HCT116 (cell line): ENCODE data around the gene SND1. TPM values are rescaled to one million over a fixed set of nuclear protein-coding genes. Genes with fewer than 3 reads are reported as not detected.

Experiments
- ATAC-seq: fragments of 200-7000 bp; cut with Tn5 transposase; 2 replicates; pipeline ENCODE4 v1.9.1; 2020; ENCODE audit warnings: mild to moderate bottlenecking, moderate library complexity
- BruUV-seq: library from RNA; stranded (reverse); fragments of 400-500 nt; replicated peaks from 2 replicates; lab custom pipeline; 2021; lab: Mats Ljungman, UMichigan
- CTCF ChIA-PET: fragments of 300-600 bp; sonication (Branson Sonifier 250); formaldehyde crosslinking; loops from one replicate; lab custom pipeline; 2021; ENCODE audit warnings: antibody characterized with exemption; lab: Charles Lee
- POLR2A ChIA-PET: fragments of 300-600, 350-600 bp; sonication (Branson Sonifier 250); formaldehyde crosslinking; loops from one replicate; lab custom pipeline; 2021; ENCODE audit warnings: antibody characterized with exemption; lab: Charles Lee
- RAD21 ChIA-PET, 2 experiments: fragments of 300-600 bp; sonication (Branson Sonifier 250); formaldehyde crosslinking; loops; one replicate each; lab custom pipeline; 2023; ENCODE audit warnings: low total read pairs in 2 of 2; ENCODE audit not compliant: uncharacterized antibody in 2 of 2, unreplicated experiment in 2 of 2, low non-redundant PET in 1 of 2; lab: Charles Lee
- DNase-seq: peaks from one replicate; pipeline ENCODE4 v3.0.0-alpha.2; 2010; ENCODE audit warnings: low read depth, low spot score
- H2AFZ ChIP-seq: fragments of 200-600 bp; shearing (Covaris generic), sonication (generic); 2 replicates; pipeline ENCODE4 v1.6.1; 2017; ENCODE audit warnings: low read depth, mixed run types, mixed read lengths, antibody characterized with exemption, low read length; ENCODE audit not compliant: poor library complexity, severe bottlenecking
- H3K27ac ChIP-seq: 2 replicates; pipeline ENCODE4 v1.5.1; 2012; ENCODE audit warnings: low read depth, low read length
- H3K27me3 ChIP-seq: fragments of 200-600 bp; sonication (generic); 2 replicates; pipeline ENCODE4 v1.6.1; 2016; ENCODE audit warnings: mixed run types, low read length, mixed read lengths; ENCODE audit not compliant: insufficient read depth
- H3K36me3 ChIP-seq, 2 experiments: fragments of 200-500 bp in 1 of 2; fragments of 200-600 bp in 1 of 2; sonication (Bioruptor generic) in 1 of 2; sonication (generic) in 1 of 2; 2 replicates each; pipeline versions ENCODE4 v1.5.1 to v1.6.1; 2014 to 2016; ENCODE audit warnings: low read length in 2 of 2, inconsistent platforms in 1 of 2, mixed read lengths in 1 of 2, mixed run types in 1 of 2; ENCODE audit not compliant: insufficient read depth in 2 of 2, control insufficient read depth in 1 of 2
- H3K4me1 ChIP-seq, 2 experiments: fragments of 200-600 bp in 1 of 2; sonication (generic) in 1 of 2; 2 replicates each; pipeline versions ENCODE4 v1.5.1 to v1.6.1; 2012 to 2017; ENCODE audit warnings: low read length in 2 of 2, inconsistent platforms in 1 of 2, mild to moderate bottlenecking in 1 of 2, mixed read lengths in 1 of 2, mixed run types in 1 of 2, moderate library complexity in 1 of 2; ENCODE audit not compliant: insufficient read depth in 2 of 2, control insufficient read depth in 1 of 2
- H3K4me2 ChIP-seq: fragments of 200-600 bp; sonication (generic); 2 replicates; pipeline ENCODE4 v1.6.1; 2017; ENCODE audit warnings: mixed run types, low read length, mixed read lengths
- H3K4me3 ChIP-seq, 2 experiments: fragments of 200-600 bp in 1 of 2; sonication (generic) in 1 of 2; replicated peaks in 1 of 2; 2 replicates each; pipeline ENCODE4 v1.5.1; 2011 to 2016; ENCODE audit warnings: low read length in 2 of 2, control low read depth in 1 of 2, low read depth in 1 of 2, mild to moderate bottlenecking in 1 of 2, mixed read lengths in 1 of 2, mixed run types in 1 of 2
- H3K79me2 ChIP-seq: fragments of 200-600 bp; sonication (generic); 2 replicates; pipeline ENCODE4 v1.6.1; 2017; ENCODE audit warnings: mild to moderate bottlenecking, mixed run types, low read length, moderate library complexity, mixed read lengths; ENCODE audit not compliant: insufficient read depth
- H3K9ac ChIP-seq: fragments of 200-600 bp; sonication (generic); 2 replicates; pipeline ENCODE4 v1.6.1; 2016; ENCODE audit warnings: low read length, mixed read lengths
- H3K9me2 ChIP-seq: fragments of 200-600 bp; sonication (generic), shearing (Covaris generic); 2 replicates; pipeline ENCODE4 v1.6.1; 2017; ENCODE audit warnings: mixed run types, mild to moderate bottlenecking, moderate library complexity; ENCODE audit not compliant: insufficient read depth
- H3K9me3 ChIP-seq, 2 experiments: fragments of 200-500 bp in 1 of 2; fragments of 200-600 bp in 1 of 2; sonication (Bioruptor generic) in 1 of 2; sonication (generic) in 1 of 2; 2 replicates each; pipeline ENCODE4 v1.6.1; 2014 to 2017; ENCODE audit warnings: low read length in 2 of 2, mixed read lengths in 2 of 2, inconsistent platforms in 1 of 2, low read depth in 1 of 2, mild to moderate bottlenecking in 1 of 2, mixed run types in 1 of 2, moderate library complexity in 1 of 2; ENCODE audit not compliant: control insufficient read depth in 1 of 2, insufficient read depth in 1 of 2
- H4K20me1 ChIP-seq: fragments of 200-600 bp; sonication (generic), shearing (Covaris generic); 2 replicates; pipeline ENCODE4 v1.6.1; 2017; ENCODE audit warnings: mixed run types, mild to moderate bottlenecking, moderate library complexity; ENCODE audit not compliant: insufficient read depth
- CBX3 ChIP-seq: IDR thresholded peaks from 2 replicates; pipeline ENCODE4 v1.6.1; 2012; ENCODE audit warnings: low read depth
- ELF1 ChIP-seq: IDR thresholded peaks from 2 replicates; pipeline ENCODE4 v1.6.1; 2012; ENCODE audit warnings: low read depth, borderline replicate concordance
- EZH2 ChIP-seq: fragments of 200-600 bp; sonication (generic); IDR thresholded peaks from 2 replicates; pipeline ENCODE4 v1.6.1; 2017; ENCODE audit warnings: antibody characterized with exemption, mixed run types
- MAX ChIP-seq: IDR thresholded peaks from 2 replicates; pipeline ENCODE4 v1.6.1; 2012
- intact Hi-C: fragments of 100-400 bp; cut with micrococcal nuclease; formaldehyde crosslinking; loops from 2 replicates; pipeline ENCODE4 v1.10.0; 2022
- total RNA-seq: library from RNA; stranded (reverse); gene quantifications from one replicate; pipeline ENCODE4 v1.2.1, GENCODE V29; 2021; ENCODE audit not compliant: unreplicated experiment
- TF ChIP-seq, protein P1 (sequence below): IDR thresholded peaks from 2 replicates; pipeline ENCODE4 v1.6.1; 2012

The SND1 gene
- total RNA-seq, 1 experiment from 2014 or later, result 169 TPM

DNA sequence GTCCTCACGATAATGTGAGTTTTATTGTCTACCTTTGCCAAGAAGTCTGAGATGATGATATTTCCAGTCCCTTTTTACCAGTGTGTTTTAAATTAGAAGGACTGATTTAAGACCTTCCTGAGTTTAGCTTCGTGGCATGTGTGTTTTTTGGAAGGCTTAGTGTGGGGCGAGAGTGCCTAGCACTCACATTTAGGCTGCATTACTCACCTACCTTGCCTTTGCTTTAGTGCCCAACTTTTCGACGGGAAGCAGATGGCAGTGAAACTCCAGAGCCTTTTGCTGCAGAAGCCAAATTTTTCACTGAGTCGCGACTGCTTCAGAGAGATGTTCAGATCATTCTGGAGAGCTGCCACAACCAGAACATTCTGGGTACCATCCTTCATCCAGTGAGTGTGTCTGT lies 50.9 kb downstream of the SND1 start:
- Histone ChIP-seq H3K27me3 (no peaks in the 10 kb centered on the region), H3K9me3 (no peaks in the 10 kb centered on the region), H3K4me1 (peaks cover 0 to 4% of the 10 kb centered on the region in 2 experiments; a peak in 1 of 4 replicates), H3K27ac (no peak overlapping the region), H3K9me2 (no peaks in the 10 kb centered on the region), H3K4me2 (no peak overlapping the region), H3K4me3 (no peak overlapping the region), H3K9ac (no peak overlapping the region), H2AFZ (no peak overlapping the region), H4K20me1 (peaks cover 9% of the 10 kb centered on the region), H3K79me2 (peaks cover 74% of the 10 kb centered on the region), H3K36me3 (peaks cover 54 to 90% of the 10 kb centered on the region in 2 experiments)
- no peak for DNase-seq
- BruUV-seq, result no TSS peak
- POLR2A ChIA-PET, result no interaction called here
- CTCF ChIA-PET, result no interaction called here
- TF ChIP-seq, protein P1, sequence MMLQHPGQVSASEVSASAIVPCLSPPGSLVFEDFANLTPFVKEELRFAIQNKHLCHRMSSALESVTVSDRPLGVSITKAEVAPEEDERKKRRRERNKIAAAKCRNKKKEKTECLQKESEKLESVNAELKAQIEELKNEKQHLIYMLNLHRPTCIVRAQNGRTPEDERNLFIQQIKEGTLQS, result no peak
- TF ChIP-seq MAX, result no peak
- RAD21 ChIA-PET, result no interaction called here
- intact Hi-C loops, result loop anchor here (10.0 kb wide), 1 partner anchor 322 kb away; no protein-coding TSS in a partner anchor
- ATAC-seq, result no peak

DNA sequence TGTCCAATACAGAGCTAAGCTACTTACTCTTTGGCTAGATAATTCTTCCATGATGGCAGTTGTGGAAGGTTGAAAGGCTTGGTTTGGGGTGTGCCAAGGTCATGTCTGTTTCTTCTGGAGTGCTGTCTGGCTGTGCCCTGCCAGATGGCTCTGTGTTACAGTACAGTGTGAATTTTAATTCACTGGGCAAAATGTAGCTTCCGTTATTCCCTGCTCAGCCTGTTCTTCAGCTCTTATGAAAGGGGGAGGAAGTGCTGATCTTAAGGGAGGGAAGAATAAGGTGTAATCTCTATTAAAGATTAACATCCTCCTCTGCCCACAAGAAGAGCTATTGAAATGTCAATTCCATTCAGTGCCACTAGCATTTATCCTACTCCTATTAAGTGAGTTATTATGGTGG lies 52.2 kb downstream of the SND1 start:
- no peak overlapping the region for H3K4me2 ChIP-seq
- H3K4me1 ChIP-seq, result peaks cover 0 to 4% of the 10 kb centered on the region in 2 experiments; a peak in 1 of 4 replicates
- H3K9ac ChIP-seq, result no peak overlapping the region
- peaks cover 68% of the 10 kb centered on the region for H3K79me2 ChIP-seq
- no peak overlapping the region for H3K4me3 ChIP-seq
- RAD21 ChIA-PET, result no interaction called here
- H2AFZ ChIP-seq, result no peak overlapping the region
- BruUV-seq, result no TSS peak
- H3K36me3 ChIP-seq, result peaks cover 49 to 90% of the 10 kb centered on the region in 2 experiments
- ATAC-seq, result no peak
- peaks cover 7% of the 10 kb centered on the region for H4K20me1 ChIP-seq
- no peak for DNase-seq
- no peaks in the 10 kb centered on the region for H3K27me3 ChIP-seq
- TF ChIP-seq ELF1 (no peak), CBX3 (no peak), EZH2 (no peak)
- CTCF ChIA-PET, result no interaction called here
- no peak overlapping the region for H3K27ac ChIP-seq
- POLR2A ChIA-PET, result no interaction called here
- H3K9me2 ChIP-seq, result no peaks in the 10 kb centered on the region
- no peaks in the 10 kb centered on the region; a peak in 1 of 4 replicates for H3K9me3 ChIP-seq
- intact Hi-C loops, result loop anchor here (10.0 kb wide), 1 partner anchor 321 kb away; no protein-coding TSS in a partner anchor
